ENCODE data around the gene CILP2.

CILP2 gene

GRCh38 chr19:19594381-19594780 is 56.3 kb downstream of the CILP2 start:
- no peaks in the 10 kb centered on the region for H3K27me3 ChIP-seq (ENCODE audit: insufficient read depth, low read depth, severe bottlenecking)
- H3K9me3 ChIP-seq (ENCODE audit: severe bottlenecking) = no peaks in the 10 kb centered on the region
- TF ChIP-seq, protein P1, sequence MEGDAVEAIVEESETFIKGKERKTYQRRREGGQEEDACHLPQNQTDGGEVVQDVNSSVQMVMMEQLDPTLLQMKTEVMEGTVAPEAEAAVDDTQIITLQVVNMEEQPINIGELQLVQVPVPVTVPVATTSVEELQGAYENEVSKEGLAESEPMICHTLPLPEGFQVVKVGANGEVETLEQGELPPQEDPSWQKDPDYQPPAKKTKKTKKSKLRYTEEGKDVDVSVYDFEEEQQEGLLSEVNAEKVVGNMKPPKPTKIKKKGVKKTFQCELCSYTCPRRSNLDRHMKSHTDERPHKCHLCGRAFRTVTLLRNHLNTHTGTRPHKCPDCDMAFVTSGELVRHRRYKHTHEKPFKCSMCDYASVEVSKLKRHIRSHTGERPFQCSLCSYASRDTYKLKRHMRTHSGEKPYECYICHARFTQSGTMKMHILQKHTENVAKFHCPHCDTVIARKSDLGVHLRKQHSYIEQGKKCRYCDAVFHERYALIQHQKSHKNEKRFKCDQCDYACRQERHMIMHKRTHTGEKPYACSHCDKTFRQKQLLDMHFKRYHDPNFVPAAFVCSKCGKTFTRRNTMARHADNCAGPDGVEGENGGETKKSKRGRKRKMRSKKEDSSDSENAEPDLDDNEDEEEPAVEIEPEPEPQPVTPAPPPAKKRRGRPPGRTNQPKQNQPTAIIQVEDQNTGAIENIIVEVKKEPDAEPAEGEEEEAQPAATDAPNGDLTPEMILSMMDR (IDR thresholded peaks at IDR 0.05; ENCODE audit: low read depth, low read length) = no peak
- H3K4me3 ChIP-seq (ENCODE audit: low read depth, low read length) = no peak overlapping the region
- H3K27ac ChIP-seq = no peak overlapping the region
- DNase-seq = no peak
- H3K36me3 ChIP-seq = peaks cover 5% of the 10 kb centered on the region; the same call in 1 of the 2 replicates

GRCh38 chr19:19595171-19595701 is 57.2 kb downstream of the CILP2 start:
- TF ChIP-seq, protein P1 (IDR thresholded peaks at IDR 0.05; ENCODE audit: low read depth, low read length) = no peak
- H3K9me3 ChIP-seq (ENCODE audit: severe bottlenecking) = no peaks in the 10 kb centered on the region
- no peak overlapping the region for H3K27ac ChIP-seq
- DNase-seq = no peak
- peaks cover 5% of the 10 kb centered on the region; the same call in 1 of the 2 replicates for H3K36me3 ChIP-seq
- H3K27me3 ChIP-seq (ENCODE audit: insufficient read depth, low read depth, severe bottlenecking) = no peaks in the 10 kb centered on the region
- no peak overlapping the region for H3K4me3 ChIP-seq (ENCODE audit: low read depth, low read length)

Data from WERI-Rb-1 (cell line).